ENCODE data around the gene DRAXIN. TPM values are rescaled to one million over a fixed set of nuclear protein-coding genes. Genes with fewer than 3 reads are reported as not detected.

The DRAXIN gene
- polyA plus RNA-seq, 1 donor from 2014 or later = 33.5 TPM

GRCh38 chr1:11645270-11645669, 46.2 kb upstream of the DRAXIN start:
- Histone ChIP-seq H3K9ac (ENCODE audit: low read length) (no peak overlapping the region), H3K36me3 (ENCODE audit: insufficient read depth, low read length) (no peaks in the 10 kb centered on the region), H3K27me3 (ENCODE audit: insufficient read depth, low read depth, low read length) (no peaks in the 10 kb centered on the region), H2AFZ (ENCODE audit: low read depth, low read length) (no peak overlapping the region), H3K79me2 (replicated peaks; ENCODE audit: insufficient read depth, low read length) (no peaks in the 10 kb centered on the region), H3K4me2 (ENCODE audit: low read length) (no peak overlapping the region), H3F3A (ENCODE audit: insufficient read depth, low read length, poor library complexity, severe bottlenecking) (no peaks in the 10 kb centered on the region), H4K20me1 (ENCODE audit: insufficient read depth) (no peaks in the 10 kb centered on the region), H3K9me2 (ENCODE audit: insufficient read depth, low read length) (no peaks in the 10 kb centered on the region), H3K4me3 (ENCODE audit: low read length) (no peak overlapping the region), H3K27ac (ENCODE audit: low read length) (no peak overlapping the region), H3K9me3 (ENCODE audit: low read length) (no peaks in the 10 kb centered on the region)
- TF ChIP-seq RAD21 (conservative IDR thresholded peaks at IDR 0.05) (no peak), TAF1 (IDR thresholded peaks at IDR 0.05; ENCODE audit: low read depth) (no peak), SMC3 (conservative IDR thresholded peaks at IDR 0.05; ENCODE audit: poor library complexity) (no peak), POLR2AphosphoS5 (IDR thresholded peaks at IDR 0.05) (no peak), REST (IDR thresholded peaks at IDR 0.05; ENCODE audit: borderline replicate concordance) (no peak), EP300 (conservative IDR thresholded peaks at IDR 0.05; ENCODE audit: poor library complexity, severe bottlenecking) (no peak), EZH2 (IDR thresholded peaks at IDR 0.05; ENCODE audit: borderline replicate concordance, insufficient read depth, low read length, poor library complexity, severe bottlenecking) (no peak), CTCF (IDR thresholded peaks at IDR 0.05; ENCODE audit: poor library complexity, severe bottlenecking) (no peak), MXI1 (conservative IDR thresholded peaks at IDR 0.05; ENCODE audit: poor library complexity, severe bottlenecking) (no peak)

- Histone ChIP-seq H3K36me3 (ENCODE audit: insufficient read depth, low read length) (no peaks in the 10 kb centered on the region), H3K9me2 (ENCODE audit: insufficient read depth, low read length) (no peaks in the 10 kb centered on the region), H3K4me3 (ENCODE audit: low read length) (no peak overlapping the region), H4K20me1 (ENCODE audit: insufficient read depth) (no peaks in the 10 kb centered on the region), H3K4me2 (ENCODE audit: low read length) (no peak overlapping the region), H2AFZ (ENCODE audit: low read depth, low read length) (no peak overlapping the region), H3K79me2 (replicated peaks; ENCODE audit: insufficient read depth, low read length) (no peaks in the 10 kb centered on the region), H3K9me3 (ENCODE audit: low read length) (no peaks in the 10 kb centered on the region), H3K27ac (ENCODE audit: low read length) (no peak overlapping the region), H3K27me3 (ENCODE audit: insufficient read depth, low read depth, low read length) (no peaks in the 10 kb centered on the region), H3K9ac (ENCODE audit: low read length) (no peak overlapping the region), H3F3A (ENCODE audit: insufficient read depth, low read length, poor library complexity, severe bottlenecking) (no peaks in the 10 kb centered on the region)
- TF ChIP-seq CTCF (IDR thresholded peaks at IDR 0.05; ENCODE audit: poor library complexity, severe bottlenecking) (peak; percentile 78), SMC3 (conservative IDR thresholded peaks at IDR 0.05; ENCODE audit: poor library complexity) (peak; percentile 80), RAD21 (conservative IDR thresholded peaks at IDR 0.05) (peak; percentile 81), REST (IDR thresholded peaks at IDR 0.05; ENCODE audit: borderline replicate concordance) (no peak)
These were observed 45.7 kb upstream of the DRAXIN start for GRCh38 chr1:11645670-11646265.

All from neural cell (in vitro differentiated cells).